Stimulated activated naive CD8-positive, alpha-beta T cell treated with anti-CD3 and anti-CD28 coated beads, Interleukin-15, Interleukin-2, amounts not matched to agents 100 U/mL and 50 U/mL, for 24 hours (primary cell): ENCODE data around the gene KRTAP4-12.
"Not testable (repeated sequence)": the region's sequence is repeated elsewhere in the genome, so short reads cannot be mapped to it uniquely, and the experiment has no call there.

ENCODE experiments used
- ATAC-seq: fragments of 150-1000 bp; cut with Tn5 transposase; one replicate; pipeline ENCODE4 v1.10.0; 2021
- DNase-seq: peaks from one replicate; pipeline ENCODE4 v3.0.0; 2021

Gene KRTAP4-12

GRCh38 chr17:41096055-41096454 is 27.9 kb downstream of the KRTAP4-12 start:
- ATAC-seq (no peak), DNase-seq (no peak)

GRCh38 chr17:41088760-41089352 is 35.1 kb downstream of the KRTAP4-12 start:
- not testable (repeated sequence) for DNase-seq, ATAC-seq

GRCh38 chr17:41084100-41084856 is 39.7 kb downstream of the KRTAP4-12 start, which contains the start of gene KRTAP4-7:
Gene KRTAP4-7 (plus strand): TSS chr17:41084150. CDS start chr17:41084207, 57 bp downstream.
- not testable (repeated sequence) for DNase-seq, ATAC-seq

GRCh38 chr17:41083427-41083826 is 40.6 kb downstream of the KRTAP4-12 start:
- ATAC-seq, DNase-seq: not testable (repeated sequence)

GRCh38 chr17:41082626-41083025 is 41.4 kb downstream of the KRTAP4-12 start:
- DNase-seq (no peak), ATAC-seq (no peak)

GRCh38 chr17:41076788-41077187 is 47.2 kb downstream of the KRTAP4-12 start:
- DNase-seq (no peak), ATAC-seq (no peak)

- DNase-seq (no peak), ATAC-seq (no peak)
Observed at GRCh38 chr17:41073676-41074075, 50.3 kb downstream of the KRTAP4-12 start.
